ENCODE measurements around the gene CDHR5.

The CDHR5 gene

GRCh38 chr11:612201-612960 is 12.4 kb downstream of the CDHR5 start:
- FAIRE-seq = no peak
- no peak for DNase-seq (ENCODE audit: insufficient read length)
- no peak for TF ChIP-seq TAF1 (IDR thresholded peaks at IDR 0.05; ENCODE audit: borderline replicate concordance, low read depth, low read length)
- peak; percentile 77 for TF ChIP-seq POLR2AphosphoS5 (IDR thresholded peaks at IDR 0.05; ENCODE audit: low read depth, low read length)
- TF ChIP-seq POLR2A (IDR thresholded peaks at IDR 0.05; ENCODE audit: low read depth, low read length) = peak; percentile 13; the same call in 1 of the 2 replicates

GRCh38 chr11:611001-611996 is 13.5 kb downstream of the CDHR5 start:
- FAIRE-seq (no peak), DNase-seq (ENCODE audit: insufficient read length) (no peak)
- TF ChIP-seq TAF1 (IDR thresholded peaks at IDR 0.05; ENCODE audit: borderline replicate concordance, low read depth, low read length) (no peak), POLR2A (IDR thresholded peaks at IDR 0.05; ENCODE audit: low read depth, low read length) (peak; percentile 70), POLR2AphosphoS5 (IDR thresholded peaks at IDR 0.05; ENCODE audit: low read depth, low read length) (peak; percentile 75)

- TF ChIP-seq POLR2A (IDR thresholded peaks at IDR 0.05; ENCODE audit: low read depth, low read length) = no peak; the same call in 1 of the 2 replicates
- TF ChIP-seq POLR2AphosphoS5 (IDR thresholded peaks at IDR 0.05; ENCODE audit: low read depth, low read length) = no peak
- no peak for TF ChIP-seq TAF1 (IDR thresholded peaks at IDR 0.05; ENCODE audit: borderline replicate concordance, low read depth, low read length)
- DNase-seq (ENCODE audit: insufficient read length) (no peak), FAIRE-seq (no peak)
Observed at GRCh38 chr11:610146-610801, 14.5 kb downstream of the CDHR5 start.

DNA sequence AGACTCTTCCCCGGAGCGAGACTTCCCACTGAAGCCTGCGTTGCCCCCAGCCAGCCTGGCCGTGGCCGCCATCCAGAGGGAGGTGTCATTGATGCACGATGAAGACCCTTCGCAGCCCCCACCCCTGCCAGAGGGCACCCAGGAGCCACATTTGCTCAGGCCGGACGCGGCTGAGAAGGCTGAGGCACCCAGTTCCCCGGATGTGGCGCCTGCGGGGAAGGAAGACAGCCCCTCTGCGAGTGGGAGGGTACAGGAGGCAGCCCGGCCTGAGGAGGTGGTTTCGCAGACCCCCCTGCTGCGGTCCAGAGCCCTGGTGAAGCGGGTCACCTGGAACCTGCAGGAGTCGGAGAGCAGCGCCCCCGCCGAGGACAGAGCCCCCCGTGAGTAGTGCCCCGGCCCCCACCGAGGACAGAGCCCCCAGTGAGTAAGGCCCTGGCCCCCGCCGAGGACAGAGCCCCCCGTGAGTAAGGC is 15.4 kb downstream of the CDHR5 start:
- no peak for FAIRE-seq
- no peak for TF ChIP-seq POLR2A (IDR thresholded peaks at IDR 0.05; ENCODE audit: low read depth, low read length)
- TF ChIP-seq TAF1 (IDR thresholded peaks at IDR 0.05; ENCODE audit: borderline replicate concordance, low read depth, low read length) = no peak
- no peak for TF ChIP-seq POLR2AphosphoS5 (IDR thresholded peaks at IDR 0.05; ENCODE audit: low read depth, low read length)

DNA sequence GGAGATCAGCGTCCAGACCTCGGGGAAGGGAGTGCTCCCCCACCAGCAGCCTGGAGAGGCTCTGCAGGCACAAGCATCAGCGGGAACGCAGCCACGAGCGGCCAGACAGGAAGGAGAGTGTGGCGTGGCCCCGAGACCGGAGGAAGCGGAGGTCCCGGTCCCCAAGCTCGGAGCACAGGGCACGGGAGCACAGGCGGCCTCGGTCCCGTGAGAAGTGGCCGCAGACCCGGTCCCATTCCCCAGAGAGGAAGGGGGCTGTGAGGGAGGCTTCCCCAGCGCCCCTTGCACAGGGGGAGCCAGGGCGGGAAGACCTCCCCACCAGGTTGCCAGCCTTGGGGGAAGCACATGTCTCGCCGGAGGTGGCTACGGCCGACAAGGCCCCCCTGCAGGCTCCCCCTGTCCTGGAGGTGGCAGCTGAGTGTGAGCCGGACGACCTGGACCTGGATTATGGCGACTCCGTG is 15.9 kb downstream of the CDHR5 start:
- TF ChIP-seq TAF1 (IDR thresholded peaks at IDR 0.05; ENCODE audit: borderline replicate concordance, low read depth, low read length) (no peak), POLR2A (IDR thresholded peaks at IDR 0.05; ENCODE audit: low read depth, low read length) (no peak), POLR2AphosphoS5 (IDR thresholded peaks at IDR 0.05; ENCODE audit: low read depth, low read length) (no peak)
- DNase-seq (ENCODE audit: insufficient read length) = no peak
- no peak for FAIRE-seq

More for the DNA sequence above, 15.4 kb downstream of the CDHR5 start:
- DNase-seq (ENCODE audit: insufficient read length) = no peak

GRCh38 chr11:607971-608659 is 16.6 kb downstream of the CDHR5 start:
- DNase-seq (ENCODE audit: insufficient read length) = no peak
- TF ChIP-seq TAF1 (IDR thresholded peaks at IDR 0.05; ENCODE audit: borderline replicate concordance, low read depth, low read length) (no peak), POLR2A (IDR thresholded peaks at IDR 0.05; ENCODE audit: low read depth, low read length) (peak; percentile 11; the same call in 1 of the 2 replicates), POLR2AphosphoS5 (IDR thresholded peaks at IDR 0.05; ENCODE audit: low read depth, low read length) (no peak)
- FAIRE-seq = no peak

DNA sequence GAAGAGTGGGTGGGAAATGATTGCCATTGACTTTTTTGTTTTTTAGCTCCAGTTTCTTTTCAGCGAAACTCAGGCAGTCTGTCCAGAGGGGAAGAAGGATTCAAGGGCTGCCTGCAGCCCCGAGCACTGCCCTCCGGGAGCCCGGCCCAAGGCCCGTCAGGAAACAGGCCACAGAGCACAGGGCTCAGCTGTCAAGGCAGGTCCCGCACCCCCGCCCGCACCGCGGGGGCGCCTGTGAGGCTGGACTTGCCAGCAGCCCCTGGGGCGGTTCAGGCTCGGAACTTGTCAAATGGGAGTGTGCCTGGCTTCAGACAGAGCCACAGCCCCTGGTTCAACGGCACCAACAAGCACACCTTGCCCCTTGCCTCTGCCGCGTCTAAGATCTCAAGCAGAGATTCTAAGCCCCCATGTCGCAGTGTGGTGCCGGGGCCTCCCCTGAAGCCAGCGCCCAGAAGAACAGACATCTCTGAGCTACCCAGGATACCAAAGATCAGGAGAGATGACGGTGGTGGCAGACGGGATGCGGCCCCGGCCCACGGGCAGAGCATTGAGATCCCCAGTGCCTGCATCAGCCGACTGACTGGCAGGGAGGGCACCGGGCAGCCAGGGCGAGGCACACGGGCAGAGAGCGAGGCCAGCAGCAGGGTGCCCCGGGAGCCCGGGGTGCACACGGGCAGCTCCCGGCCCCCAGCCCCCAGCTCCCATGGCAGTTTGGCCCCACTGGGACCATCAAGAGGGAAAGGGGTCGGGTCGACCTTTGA is 17.6 kb downstream of the CDHR5 start:
- no peak for DNase-seq (ENCODE audit: insufficient read length)
- no peak for FAIRE-seq
- no peak for TF ChIP-seq POLR2A (IDR thresholded peaks at IDR 0.05; ENCODE audit: low read depth, low read length)
- no peak for TF ChIP-seq POLR2AphosphoS5 (IDR thresholded peaks at IDR 0.05; ENCODE audit: low read depth, low read length)
- no peak for TF ChIP-seq TAF1 (IDR thresholded peaks at IDR 0.05; ENCODE audit: borderline replicate concordance, low read depth, low read length)

DNA sequence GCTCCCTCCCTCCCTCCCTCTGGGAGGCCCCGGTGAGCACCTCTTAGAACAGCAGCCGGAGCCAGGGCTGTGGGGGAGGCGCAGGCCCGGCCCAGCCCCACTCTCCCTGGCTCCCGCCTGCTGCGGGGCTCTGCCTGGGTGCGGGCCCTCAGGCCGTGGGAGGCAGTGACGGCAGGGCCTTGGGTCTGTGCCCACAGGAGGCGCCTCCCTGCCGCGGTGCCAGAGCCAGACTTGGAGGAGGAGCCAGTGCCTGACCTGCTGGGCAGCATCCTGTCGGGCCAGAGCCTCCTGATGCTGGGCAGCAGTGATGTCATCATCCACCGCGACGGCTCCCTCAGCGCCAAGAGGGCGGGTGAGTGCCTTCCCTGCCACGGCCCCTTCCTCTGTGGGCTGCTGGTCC is 18.5 kb downstream of the CDHR5 start:
- DNase-seq (ENCODE audit: insufficient read length) (no peak), FAIRE-seq (no peak)
- TF ChIP-seq TAF1 (IDR thresholded peaks at IDR 0.05; ENCODE audit: borderline replicate concordance, low read depth, low read length) (no peak), POLR2A (IDR thresholded peaks at IDR 0.05; ENCODE audit: low read depth, low read length) (no peak)

DNA sequence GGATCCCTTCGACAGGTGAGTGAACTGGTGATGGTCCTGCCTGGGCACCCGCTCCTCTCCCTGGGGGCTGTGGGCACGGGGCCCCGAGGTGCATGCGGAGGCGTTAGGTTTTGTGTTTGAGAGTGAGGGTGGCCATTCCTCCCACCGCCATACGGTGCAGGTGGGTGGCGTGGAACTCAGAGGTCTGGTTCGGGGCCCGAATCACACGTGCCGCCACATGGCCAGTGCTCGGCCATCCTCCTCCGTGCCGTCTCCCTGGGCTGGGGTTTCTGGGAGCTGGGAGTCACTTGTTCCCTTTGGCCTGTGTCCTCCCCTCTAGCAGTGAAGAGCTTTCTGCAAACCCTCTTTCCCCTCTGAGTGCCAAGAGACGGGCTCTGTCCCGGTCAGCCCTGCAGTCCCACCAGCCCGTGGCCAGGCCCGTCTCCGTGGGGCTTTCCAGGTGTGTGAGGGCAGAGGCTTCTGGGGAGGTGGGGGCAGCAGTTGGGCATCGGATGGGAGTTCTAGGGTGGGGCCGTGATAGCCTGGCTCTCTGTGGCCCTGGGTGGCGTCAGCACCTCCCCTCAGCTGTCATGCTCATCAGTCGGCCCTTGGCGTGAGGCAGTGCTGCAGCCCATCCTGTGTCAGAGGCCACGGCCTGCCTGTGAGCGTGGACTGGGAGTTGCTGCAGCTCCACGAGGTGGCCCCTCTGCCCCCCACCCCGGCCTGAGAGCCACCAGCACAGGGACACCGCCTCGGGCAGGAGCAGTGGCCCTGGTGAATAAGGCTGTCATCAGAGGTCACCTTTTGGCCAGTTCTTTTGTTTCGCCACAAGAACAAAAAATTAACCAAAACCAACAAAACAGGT is 19.2 kb downstream of the CDHR5 start:
- no peak for DNase-seq (ENCODE audit: insufficient read length)
- TF ChIP-seq POLR2AphosphoS5 (IDR thresholded peaks at IDR 0.05; ENCODE audit: low read depth, low read length) (no peak), TAF1 (IDR thresholded peaks at IDR 0.05; ENCODE audit: borderline replicate concordance, low read depth, low read length) (no peak), POLR2A (IDR thresholded peaks at IDR 0.05; ENCODE audit: low read depth, low read length) (no peak)
- no peak for FAIRE-seq
